Peyer's patch (tissue), 4 donors: ENCODE data around the gene CDH4.

ENCODE experiments used
- CTCF ChIP-seq, 6 experiments: fragments of 450-650 bp in 4 of 6; fragments of 200-600 bp in 2 of 6; sonication (generic) in 1 of 6; IDR thresholded peaks; one replicate each; pipeline ENCODE4 v1.5.1; 2017 to 2019; ENCODE audit warnings: antibody characterized with exemption in 6 of 6, mild to moderate bottlenecking in 3 of 6, moderate library complexity in 1 of 6
- POLR2A ChIP-seq, 2 donors: fragments of 450-650 bp; IDR thresholded peaks; one replicate each; pipeline ENCODE4 v1.5.1; 2017; ENCODE audit warnings: antibody characterized with exemption in 2 of 2, mild to moderate bottlenecking in 2 of 2, moderate library complexity in 2 of 2

- TF ChIP-seq CTCF (IDR thresholded peaks at IDR 0.05) (no peak), POLR2A (IDR thresholded peaks at IDR 0.05) (no peak)
Measured at GRCh38 chr20:61924858-61925554, 672.9 kb downstream of the CDH4 start.
